Measurements from ENCODE around the gene UBE3A. TPM values are rescaled to one million over a fixed set of nuclear protein-coding genes. Genes with fewer than 3 reads are reported as not detected.

UBE3A gene
- total and polyA plus RNA-seq, 10 donors = 12.2 to 111 (median 96.4) TPM

DNA sequence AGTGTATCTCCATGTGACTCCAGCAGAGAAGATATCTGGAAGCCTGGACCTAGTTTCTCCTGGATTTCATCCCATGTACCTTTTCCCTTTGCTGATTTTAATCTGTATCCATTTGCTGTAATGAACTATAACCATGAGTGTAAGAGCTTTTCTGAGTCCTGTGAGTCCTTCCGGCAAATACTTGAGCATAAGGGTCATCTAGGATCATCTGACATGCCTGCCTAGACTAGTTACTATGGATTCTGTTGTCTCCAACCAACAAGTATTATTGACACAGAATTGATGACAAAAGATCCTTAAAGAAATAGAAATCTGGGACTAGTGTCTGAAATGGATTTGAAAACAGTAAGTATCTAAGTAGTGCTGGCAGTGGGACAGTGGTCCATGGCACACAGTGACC lies 11.3 kb upstream of the UBE3A start:
- no peak for DNase-seq
- intact Hi-C loops (cut with DNase I; ENCODE audit: low total_unique reads) = no loop called here
- TF ChIP-seq POLR2AphosphoS5 (IDR thresholded peaks at IDR 0.05) (no peak), POLR2A (IDR thresholded peaks at IDR 0.05) (no peak)
- TF ChIP-seq, protein P1, sequence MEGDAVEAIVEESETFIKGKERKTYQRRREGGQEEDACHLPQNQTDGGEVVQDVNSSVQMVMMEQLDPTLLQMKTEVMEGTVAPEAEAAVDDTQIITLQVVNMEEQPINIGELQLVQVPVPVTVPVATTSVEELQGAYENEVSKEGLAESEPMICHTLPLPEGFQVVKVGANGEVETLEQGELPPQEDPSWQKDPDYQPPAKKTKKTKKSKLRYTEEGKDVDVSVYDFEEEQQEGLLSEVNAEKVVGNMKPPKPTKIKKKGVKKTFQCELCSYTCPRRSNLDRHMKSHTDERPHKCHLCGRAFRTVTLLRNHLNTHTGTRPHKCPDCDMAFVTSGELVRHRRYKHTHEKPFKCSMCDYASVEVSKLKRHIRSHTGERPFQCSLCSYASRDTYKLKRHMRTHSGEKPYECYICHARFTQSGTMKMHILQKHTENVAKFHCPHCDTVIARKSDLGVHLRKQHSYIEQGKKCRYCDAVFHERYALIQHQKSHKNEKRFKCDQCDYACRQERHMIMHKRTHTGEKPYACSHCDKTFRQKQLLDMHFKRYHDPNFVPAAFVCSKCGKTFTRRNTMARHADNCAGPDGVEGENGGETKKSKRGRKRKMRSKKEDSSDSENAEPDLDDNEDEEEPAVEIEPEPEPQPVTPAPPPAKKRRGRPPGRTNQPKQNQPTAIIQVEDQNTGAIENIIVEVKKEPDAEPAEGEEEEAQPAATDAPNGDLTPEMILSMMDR (IDR thresholded peaks at IDR 0.05 in 8 of 11, conservative IDR thresholded peaks at IDR 0.05 in 3 of 11) = no peak
- Histone ChIP-seq H3K4me3 (no peak overlapping the region), H3K9me3 (peaks cover 7 to 36% (median 26%) of the 10 kb centered on the region in 8 donors), H3K36me3 (no peaks in the 10 kb centered on the region), H3K27me3 (replicated peaks in 1 of 7) (no peaks in the 10 kb centered on the region), H3K27ac (no peak overlapping the region), H3K4me1 (no peaks in the 10 kb centered on the region)
- WGBS, 5 donors = 88 to 100% (median 98%) methylated on average over 1 of the region's 1 CpG

DNA sequence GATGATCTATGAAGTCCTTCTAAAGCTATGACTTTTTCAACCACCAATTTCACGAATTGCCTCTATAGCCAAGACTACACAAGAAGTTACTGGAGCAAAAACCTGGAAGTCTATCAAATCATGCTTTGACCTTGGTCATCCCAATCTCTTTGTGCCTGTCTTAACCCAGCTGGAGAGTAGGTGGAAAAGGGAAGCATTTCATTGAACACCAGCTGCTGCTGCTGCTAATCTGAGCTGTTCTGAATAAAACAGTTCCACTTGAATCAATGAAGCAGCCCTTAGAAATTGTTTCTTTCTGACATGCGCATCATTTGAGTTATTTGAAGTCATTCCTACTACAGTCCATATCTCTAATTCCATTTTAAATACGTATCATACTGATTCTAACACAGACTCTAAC lies 7.3 kb upstream of the UBE3A start:
- Histone ChIP-seq H3K36me3 (no peaks in the 10 kb centered on the region), H3K27ac (no peak overlapping the region), H3K4me3 (no peak overlapping the region), H3K27me3 (replicated peaks in 1 of 7) (no peaks in the 10 kb centered on the region), H3K4me1 (no peaks in the 10 kb centered on the region), H3K9me3 (peaks cover 2 to 14% (median 11%) of the 10 kb centered on the region in 8 donors)
- no peak for DNase-seq
- TF ChIP-seq POLR2AphosphoS5 (IDR thresholded peaks at IDR 0.05) = no peak
- TF ChIP-seq, protein P1 (IDR thresholded peaks at IDR 0.05 in 8 of 11, conservative IDR thresholded peaks at IDR 0.05 in 3 of 11) = no peak
- no peak for TF ChIP-seq POLR2A (IDR thresholded peaks at IDR 0.05)
- WGBS, 5 donors = 88 to 94% (median 90%) methylated on average over 3 of the region's 3 CpGs
- intact Hi-C loops (cut with DNase I; ENCODE audit: low total_unique reads) = no loop called here

DNA sequence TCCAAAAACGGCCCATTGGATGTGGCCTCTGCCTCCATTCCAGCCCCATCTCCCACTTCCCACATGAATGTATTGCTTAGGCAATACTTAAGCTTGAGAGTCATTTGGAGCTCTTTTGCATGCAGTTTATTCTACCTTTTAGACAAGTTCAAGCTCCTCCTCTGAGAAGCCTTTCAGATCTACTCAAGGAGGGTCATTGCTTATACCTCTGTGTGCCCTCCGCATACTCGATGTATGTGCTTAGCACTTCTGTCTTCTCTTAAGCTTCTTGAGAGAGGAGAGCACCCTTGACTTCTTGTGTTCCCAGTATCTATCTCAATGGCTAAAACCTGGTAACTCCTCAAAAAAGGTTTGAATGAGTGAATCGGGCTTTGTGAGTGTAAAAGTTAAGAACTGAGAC lies 6.6 kb upstream of the UBE3A start:
- Histone ChIP-seq H3K27me3 (replicated peaks in 1 of 7) (no peaks in the 10 kb centered on the region), H3K9me3 (peaks cover 0 to 7% (median 5%) of the 10 kb centered on the region in 8 donors), H3K4me1 (no peaks in the 10 kb centered on the region), H3K36me3 (no peaks in the 10 kb centered on the region), H3K4me3 (no peak overlapping the region), H3K27ac (no peak overlapping the region)
- TF ChIP-seq POLR2AphosphoS5 (IDR thresholded peaks at IDR 0.05) (no peak), POLR2A (IDR thresholded peaks at IDR 0.05) (no peak)
- TF ChIP-seq, protein P1 (IDR thresholded peaks at IDR 0.05 in 8 of 11, conservative IDR thresholded peaks at IDR 0.05 in 3 of 11) = no peak
- intact Hi-C loops (cut with DNase I; ENCODE audit: low total_unique reads) = no loop called here
- 85 to 94% (median 90%) methylated on average over 4 of the region's 4 CpGs for WGBS, 5 donors
- no peak for DNase-seq

DNA sequence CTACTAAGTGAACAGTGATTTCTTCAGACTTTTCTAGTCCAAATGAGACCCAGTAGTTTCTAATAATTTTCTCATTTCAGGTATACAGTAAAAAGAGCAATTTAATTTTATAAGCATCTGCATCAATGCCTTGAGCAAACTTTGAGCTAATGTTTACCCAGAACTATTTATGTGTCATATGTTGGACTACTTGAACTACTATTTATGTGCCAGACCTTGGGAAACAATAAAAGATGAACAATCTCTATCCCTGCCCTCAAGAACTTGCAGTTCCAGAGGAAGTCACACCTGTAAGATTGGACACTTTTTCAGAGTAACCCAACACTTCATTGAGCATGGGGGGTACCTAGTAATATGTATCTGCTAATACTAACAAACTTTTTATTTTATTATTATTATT lies 2.3 kb upstream of the UBE3A start:
- no peak overlapping the region for H3K27ac ChIP-seq
- intact Hi-C loops (cut with DNase I; ENCODE audit: low total_unique reads) = no loop called here

More for the DNA sequence above, 2.3 kb upstream of the UBE3A start:
- Histone ChIP-seq H3K4me1 (peaks cover 8 to 31% (median 22%) of the 10 kb centered on the region in 6 donors), H3K36me3 (no peaks in the 10 kb centered on the region), H3K27me3 (replicated peaks in 1 of 7) (no peaks in the 10 kb centered on the region), H3K4me3 (no peak overlapping the region), H3K9me3 (no peaks in the 10 kb centered on the region)
- no peak for DNase-seq
- TF ChIP-seq POLR2AphosphoS5 (IDR thresholded peaks at IDR 0.05) = no peak
- TF ChIP-seq POLR2A (IDR thresholded peaks at IDR 0.05) = no peak
- TF ChIP-seq, protein P1 (IDR thresholded peaks at IDR 0.05 in 8 of 11, conservative IDR thresholded peaks at IDR 0.05 in 3 of 11) = no peak
